H1 (cell line): ENCODE results near the gene DHPS. TPM values are rescaled to one million over a fixed set of nuclear protein-coding genes. Genes with fewer than 3 reads are reported as not detected.

ENCODE experiments used
- BACH1 ChIP-seq: IDR thresholded peaks from 2 replicates; pipeline ENCODE4 v1.6.1; 2012; ENCODE audit warnings: low read length, improper control_type of control experiment
- BRCA1 ChIP-seq: IDR thresholded peaks from 2 replicates; pipeline ENCODE4 v1.6.1; 2012; ENCODE audit warnings: low read depth, low read length, improper control_type of control experiment
- CBX8 ChIP-seq: fragments of 300-800, 300-1000 bp; sonication (generic); IDR thresholded peaks from 2 replicates; pipeline ENCODE4 v1.7.1; 2016; ENCODE audit warnings: low read depth, low read length, borderline replicate concordance
- CEBPB ChIP-seq: IDR thresholded peaks from 2 replicates; pipeline ENCODE4 v1.6.1; 2012; ENCODE audit warnings: low read depth, low read length
- CHD1 ChIP-seq: IDR thresholded peaks from 2 replicates; pipeline ENCODE4 v1.6.1; 2012; ENCODE audit warnings: low read depth, low read length, improper control_type of control experiment
- CHD2 ChIP-seq: IDR thresholded peaks from 2 replicates; pipeline ENCODE4 v1.6.1; 2012; ENCODE audit warnings: low read length, improper control_type of control experiment
- GTF2F1 ChIP-seq: IDR thresholded peaks from 2 replicates; pipeline ENCODE4 v1.6.1; 2012; ENCODE audit warnings: low read depth, low read length, improper control_type of control experiment, borderline replicate concordance
- HDAC6 ChIP-seq: IDR thresholded peaks from one replicate; pipeline ENCODE4 v1.7.1; 2012; ENCODE audit warnings: low read depth, mild to moderate bottlenecking, inconsistent platforms, low read length, moderate library complexity
- KDM1A ChIP-seq: fragments of 200-600, 300-600 bp; sonication (generic); IDR thresholded peaks from 2 replicates; pipeline ENCODE4 v1.7.1; 2016; ENCODE audit warnings: mild to moderate bottlenecking, low read length, borderline replicate concordance
- KDM5A ChIP-seq: fragments of 200-600 bp; IDR thresholded peaks from 2 replicates; pipeline ENCODE4 v1.7.1; 2012; ENCODE audit warnings: mild to moderate bottlenecking, low read length, inconsistent platforms, mixed read lengths
- NRF1 ChIP-seq: IDR thresholded peaks from 2 replicates; pipeline ENCODE4 v1.6.1; 2011; ENCODE audit warnings: mild to moderate bottlenecking, low read depth, low read length, improper control_type of control experiment
- POLR2AphosphoS5 ChIP-seq: IDR thresholded peaks from 2 replicates; pipeline ENCODE4 v1.6.1; 2011; ENCODE audit warnings: low read depth, low read length
- POU5F1 ChIP-seq: IDR thresholded peaks from 2 replicates; pipeline ENCODE4 v1.6.1; 2011; ENCODE audit warnings: low read depth, mild to moderate bottlenecking, low read length, moderate library complexity
- RFX5 ChIP-seq: IDR thresholded peaks from 2 replicates; pipeline ENCODE4 v1.6.1; 2011; ENCODE audit warnings: low read depth, low read length, improper control_type of control experiment, borderline replicate concordance
- RNF2 ChIP-seq: fragments of 200-900, 300-1000 bp; sonication (generic); IDR thresholded peaks from 2 replicates; pipeline ENCODE4 v1.7.1; 2016; ENCODE audit warnings: borderline replicate concordance, low read depth, mild to moderate bottlenecking, antibody characterized with exemption, low read length; ENCODE audit not compliant: poor library complexity, severe bottlenecking; ENCODE audit errors: missing control alignments
- SAP30 ChIP-seq: fragments of 300-600 bp; sonication (generic); IDR thresholded peaks from 2 replicates; pipeline ENCODE4 v1.7.1; 2012; ENCODE audit warnings: low read length, moderate library complexity, mild to moderate bottlenecking, inconsistent platforms; ENCODE audit not compliant: insufficient read depth, insufficient replicate concordance
- SIRT6 ChIP-seq: IDR thresholded peaks from one replicate; pipeline ENCODE4 v1.7.1; 2012; ENCODE audit warnings: low read length, inconsistent platforms
- SP1 ChIP-seq: IDR thresholded peaks from 2 replicates; pipeline ENCODE4 v1.6.1; 2011; ENCODE audit warnings: low read depth, low read length
- TAF1 ChIP-seq: IDR thresholded peaks from 2 replicates; pipeline ENCODE4 v1.6.1; 2011; ENCODE audit warnings: mild to moderate bottlenecking, low read depth, low read length
- TAF7 ChIP-seq: optimal IDR thresholded peaks from 2 replicates; pipeline ENCODE3; 2011; ENCODE audit warnings: low read depth, mild to moderate bottlenecking, inconsistent platforms, low read length, moderate library complexity, borderline replicate concordance
- TBP ChIP-seq: IDR thresholded peaks from 2 replicates; pipeline ENCODE4 v1.6.1; 2011; ENCODE audit warnings: low read depth, low read length, improper control_type of control experiment
- YY1 ChIP-seq: IDR thresholded peaks from 2 replicates; pipeline ENCODE4 v1.6.1; 2011; ENCODE audit warnings: low read depth, mild to moderate bottlenecking, low read length
- polyA plus RNA-seq, 7 experiments: library from polyadenylated mRNA; depleted of rRNA in 3 of 7; stranded (reverse) in 5 of 7; unstranded in 2 of 7; fragments of >200 nt in 5 of 7; fragments of 200-250 nt in 2 of 7; gene quantifications; 1 replicate in 5 of 7; 2 replicates in 1 of 7; 4 replicates in 1 of 7; pipeline versions ENCODE4 v1.2.1 to v1.2.3, GENCODE V29; 2011 to 2013; ENCODE audit warnings: missing spikeins in 2 of 7, mixed read lengths in 2 of 7
- total RNA-seq: library from RNA; stranded (reverse); fragmentation: NEBNext Ultra II Directional; extraction: Animal tissue kit (Norgen Biotek cat#: 25700); gene quantifications from 2 replicates; pipeline ENCODE4 v1.2.1, GENCODE V29; 2021
- TF ChIP-seq, protein P1 (sequence below): IDR thresholded peaks from 2 replicates; pipeline ENCODE4 v1.6.1; 2011; ENCODE audit warnings: low read depth, mild to moderate bottlenecking, low read length; ENCODE audit not compliant: insufficient read depth
- TF ChIP-seq, protein P2 (sequence below): IDR thresholded peaks from 2 replicates; pipeline ENCODE4 v1.6.1; 2012; ENCODE audit warnings: inconsistent platforms

DHPS gene
- total and polyA plus RNA-seq, 2 of the 8 experiments (the other 6 are each of a cell fraction or from before 2014, with no cell fraction given): 86.6 to 99.6 TPM

DNA sequence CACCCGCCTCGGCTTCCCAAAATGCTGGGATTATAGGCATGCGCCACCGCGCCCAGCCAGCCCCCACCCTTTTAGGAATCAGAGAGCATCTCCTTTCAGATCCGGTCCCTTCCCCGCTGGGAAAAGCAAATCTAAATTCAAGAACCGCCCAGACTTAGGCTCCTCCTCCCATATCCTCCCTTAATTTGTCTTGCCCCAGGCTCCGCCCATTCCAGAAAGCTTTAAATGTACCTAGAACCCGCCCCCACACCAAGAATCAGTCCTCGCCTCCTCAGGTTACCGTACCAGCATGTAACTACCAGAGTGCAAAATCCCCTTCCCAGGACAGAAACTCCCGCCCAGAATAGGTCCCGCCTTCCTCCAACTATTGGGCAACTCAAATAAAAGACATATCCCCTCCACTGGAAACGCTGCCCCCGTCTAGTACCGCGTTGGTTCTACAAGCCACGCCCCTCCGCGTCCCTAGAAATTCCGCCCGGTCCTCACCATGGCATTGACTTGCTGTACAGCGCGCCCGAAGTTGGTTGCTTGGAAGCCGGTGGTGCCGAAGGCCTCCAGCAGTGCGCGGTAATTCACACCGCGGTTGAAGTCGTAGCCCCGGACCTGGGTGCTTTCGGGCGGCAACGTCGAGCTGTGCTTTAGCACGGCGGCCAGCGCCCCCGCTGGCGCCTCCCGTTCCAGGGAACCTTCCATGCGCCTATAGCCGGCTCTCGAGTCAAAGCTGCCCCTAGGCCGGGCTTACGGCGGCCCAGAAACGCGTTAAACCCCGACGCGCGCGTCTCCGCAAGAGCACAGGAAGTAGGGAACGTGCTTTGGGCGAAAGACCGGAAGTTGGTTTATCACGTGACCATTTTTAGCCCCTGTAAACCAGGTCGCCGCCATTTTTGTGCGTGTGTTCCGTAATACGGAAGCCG, at the start of gene DHPS (continued):
- TF ChIP-seq, protein P1, sequence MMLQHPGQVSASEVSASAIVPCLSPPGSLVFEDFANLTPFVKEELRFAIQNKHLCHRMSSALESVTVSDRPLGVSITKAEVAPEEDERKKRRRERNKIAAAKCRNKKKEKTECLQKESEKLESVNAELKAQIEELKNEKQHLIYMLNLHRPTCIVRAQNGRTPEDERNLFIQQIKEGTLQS: peak; percentile 60; the same call in 1 of the 2 replicates
- TF ChIP-seq SAP30 (no peak), YY1 (peak; percentile 98), CBX8 (no peak), TBP (peak; percentile 80), TAF7 (peak; percentile 85), POLR2AphosphoS5 (peak; percentile 97), POU5F1 (no peak), CHD2 (no peak; the same call in 1 of the 2 replicates), HDAC6 (no peak), SP1 (peak; percentile 73), NRF1 (no peak), TAF1 (peak; percentile 87), RNF2 (no peak), GTF2F1 (peak; percentile 46; the same call in 1 of the 2 replicates), CEBPB (peak; percentile 99), BRCA1 (peak; percentile 28), KDM5A (no peak), BACH1 (no peak), RFX5 (no peak), KDM1A (no peak), SIRT6 (no peak), CHD1 (no peak)
- TF ChIP-seq, protein P2, sequence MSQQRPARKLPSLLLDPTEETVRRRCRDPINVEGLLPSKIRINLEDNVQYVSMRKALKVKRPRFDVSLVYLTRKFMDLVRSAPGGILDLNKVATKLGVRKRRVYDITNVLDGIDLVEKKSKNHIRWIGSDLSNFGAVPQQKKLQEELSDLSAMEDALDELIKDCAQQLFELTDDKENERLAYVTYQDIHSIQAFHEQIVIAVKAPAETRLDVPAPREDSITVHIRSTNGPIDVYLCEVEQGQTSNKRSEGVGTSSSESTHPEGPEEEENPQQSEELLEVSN: peak; percentile 83
